Epithelial cell of proximal tubule (primary cell): Measurements from ENCODE around the gene SLC37A1. TPM values are rescaled to one million over a fixed set of nuclear protein-coding genes. Genes with fewer than 3 reads are reported as not detected.

Experiments
- DNase-seq: peaks from one replicate; pipeline ENCODE4 v3.0.0-alpha.2; 2011; ENCODE audit warnings: low read depth
- H3K4me3 ChIP-seq: 2 replicates; pipeline ENCODE4 v1.5.1; 2011; ENCODE audit warnings: low read depth, mild to moderate bottlenecking, low read length
- total RNA-seq: library from RNA; depleted of rRNA; stranded (reverse); fragments of >200 nt; gene quantifications from 2 replicates; pipeline ENCODE4 v1.2.3, GENCODE V29; 2015
- TF ChIP-seq, protein P1 (sequence below): conservative IDR thresholded peaks from 2 replicates; pipeline ENCODE4 v1.5.1; 2012; ENCODE audit warnings: low read depth, mild to moderate bottlenecking, low read length

The SLC37A1 gene
- total RNA-seq, 1 donor from 2014 or later = 16.4 TPM

DNA sequence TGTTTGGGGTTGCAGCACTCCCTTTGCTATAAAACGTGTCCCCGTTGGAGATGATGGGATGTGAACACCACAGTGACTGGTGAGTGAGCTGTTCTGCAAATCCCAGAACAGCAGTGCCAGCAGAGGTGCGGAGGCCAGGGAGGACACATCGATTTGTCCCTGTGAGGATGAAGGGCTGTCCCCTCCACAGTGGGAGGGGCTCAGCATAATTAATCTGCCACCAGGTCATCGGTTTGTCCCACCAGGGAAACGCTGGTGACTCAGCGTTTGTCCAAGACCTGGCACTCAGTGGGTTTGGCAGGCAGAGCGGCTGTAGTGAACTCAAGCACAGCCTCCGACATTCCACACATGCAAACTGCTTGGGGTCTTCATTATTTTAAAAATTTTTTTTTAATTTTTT is 117.0 kb downstream of the SLC37A1 start:
- no peak overlapping the region for H3K4me3 ChIP-seq
- DNase-seq = no peak
- TF ChIP-seq, protein P1, sequence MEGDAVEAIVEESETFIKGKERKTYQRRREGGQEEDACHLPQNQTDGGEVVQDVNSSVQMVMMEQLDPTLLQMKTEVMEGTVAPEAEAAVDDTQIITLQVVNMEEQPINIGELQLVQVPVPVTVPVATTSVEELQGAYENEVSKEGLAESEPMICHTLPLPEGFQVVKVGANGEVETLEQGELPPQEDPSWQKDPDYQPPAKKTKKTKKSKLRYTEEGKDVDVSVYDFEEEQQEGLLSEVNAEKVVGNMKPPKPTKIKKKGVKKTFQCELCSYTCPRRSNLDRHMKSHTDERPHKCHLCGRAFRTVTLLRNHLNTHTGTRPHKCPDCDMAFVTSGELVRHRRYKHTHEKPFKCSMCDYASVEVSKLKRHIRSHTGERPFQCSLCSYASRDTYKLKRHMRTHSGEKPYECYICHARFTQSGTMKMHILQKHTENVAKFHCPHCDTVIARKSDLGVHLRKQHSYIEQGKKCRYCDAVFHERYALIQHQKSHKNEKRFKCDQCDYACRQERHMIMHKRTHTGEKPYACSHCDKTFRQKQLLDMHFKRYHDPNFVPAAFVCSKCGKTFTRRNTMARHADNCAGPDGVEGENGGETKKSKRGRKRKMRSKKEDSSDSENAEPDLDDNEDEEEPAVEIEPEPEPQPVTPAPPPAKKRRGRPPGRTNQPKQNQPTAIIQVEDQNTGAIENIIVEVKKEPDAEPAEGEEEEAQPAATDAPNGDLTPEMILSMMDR = no peak

Other genes with a start within 250 kb of the SLC37A1 start
- 0.29 and 1.0 TPM in 2 replicates for gene TFF3, start 198.4 kb upstream of the SLC37A1 start, total RNA-seq
- gene TFF2, start 162.9 kb upstream of the SLC37A1 start, total RNA-seq = not detected in 2 replicates
- not detected in 2 replicates for gene TFF1, start 147.3 kb upstream of the SLC37A1 start, total RNA-seq
- gene TMPRSS3, start 117.8 kb upstream of the SLC37A1 start, total RNA-seq = 0.43 and 2.0 TPM in 2 replicates
- not detected in 2 replicates for gene UBASH3A, start 110.0 kb upstream of the SLC37A1 start, total RNA-seq
- gene RSPH1, start 17.6 kb upstream of the SLC37A1 start, total RNA-seq = 1.8 TPM in 1 of 2 replicates, not detected in the other
- gene PDE9A, start 139.8 kb downstream of the SLC37A1 start, total RNA-seq = 1.3 and 2.0 TPM in 2 replicates